ENCODE measurements around the gene B4GALT1.

- no peak for TF ChIP-seq POLR2A (IDR thresholded peaks at IDR 0.05; ENCODE audit: borderline replicate concordance, extremely low read depth, insufficient read depth, insufficient read length)
- TF ChIP-seq, protein P1, sequence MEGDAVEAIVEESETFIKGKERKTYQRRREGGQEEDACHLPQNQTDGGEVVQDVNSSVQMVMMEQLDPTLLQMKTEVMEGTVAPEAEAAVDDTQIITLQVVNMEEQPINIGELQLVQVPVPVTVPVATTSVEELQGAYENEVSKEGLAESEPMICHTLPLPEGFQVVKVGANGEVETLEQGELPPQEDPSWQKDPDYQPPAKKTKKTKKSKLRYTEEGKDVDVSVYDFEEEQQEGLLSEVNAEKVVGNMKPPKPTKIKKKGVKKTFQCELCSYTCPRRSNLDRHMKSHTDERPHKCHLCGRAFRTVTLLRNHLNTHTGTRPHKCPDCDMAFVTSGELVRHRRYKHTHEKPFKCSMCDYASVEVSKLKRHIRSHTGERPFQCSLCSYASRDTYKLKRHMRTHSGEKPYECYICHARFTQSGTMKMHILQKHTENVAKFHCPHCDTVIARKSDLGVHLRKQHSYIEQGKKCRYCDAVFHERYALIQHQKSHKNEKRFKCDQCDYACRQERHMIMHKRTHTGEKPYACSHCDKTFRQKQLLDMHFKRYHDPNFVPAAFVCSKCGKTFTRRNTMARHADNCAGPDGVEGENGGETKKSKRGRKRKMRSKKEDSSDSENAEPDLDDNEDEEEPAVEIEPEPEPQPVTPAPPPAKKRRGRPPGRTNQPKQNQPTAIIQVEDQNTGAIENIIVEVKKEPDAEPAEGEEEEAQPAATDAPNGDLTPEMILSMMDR (IDR thresholded peaks at IDR 0.05 in 2 of 3, conservative IDR thresholded peaks at IDR 0.05 in 1 of 3; ENCODE audit: borderline replicate concordance in 1 of 3, insufficient read depth in 1 of 3, low read depth in 2 of 3, low read length in 2 of 3): no peak
Measured at GRCh38 chr9:33116860-33117259, 50.3 kb downstream of the B4GALT1 start.

Measured in HCT116 (cell line).